Pancreas (tissue), 10 donors: ENCODE measurements around the gene GOLGA1. TPM values are rescaled to one million over a fixed set of nuclear protein-coding genes. Genes with fewer than 3 reads are reported as not detected.

Source experiments
- ATAC-seq, 4 donors: fragments of 200-7000 bp; cut with Tn5 transposase; one replicate each; pipeline versions ENCODE4 v1.8.0 to v1.9.1; 2020; ENCODE audit warnings: mild to moderate bottlenecking in 4 of 4, moderate library complexity in 4 of 4
- DNase-seq, 6 donors: peaks; one replicate each; pipeline ENCODE4 v3.0.0-alpha.2; 2020
- FAIRE-seq: peaks from 2 replicates; lab custom pipeline; 2012; peaks lifted over from hg19 to GRCh38; lab: Jason Lieb, UNC
- H3K27ac ChIP-seq, 4 donors: fragments of 200-600 bp; sonication (generic); 1 replicate in 3 of 4; 2 replicates in 1 of 4; pipeline versions ENCODE4 v1.5.0 to v1.8.0; 2020
- H3K27me3 ChIP-seq, 4 donors: fragments of 200-600 bp; one replicate each; pipeline ENCODE4 v1.8.0; 2021
- H3K36me3 ChIP-seq, 3 donors: fragments of 200-600 bp; sonication (generic) in 1 of 3; one replicate each; pipeline versions ENCODE4 v1.5.0 to v1.8.0; 2020 to 2021
- H3K4me1 ChIP-seq, 3 donors: fragments of 200-600 bp; one replicate each; pipeline ENCODE4 v1.8.0; 2021
- H3K4me3 ChIP-seq, 4 donors: fragments of 200-600 bp; sonication (generic) in 2 of 4; one replicate each; pipeline versions ENCODE4 v1.5.0 to v1.8.0; 2020 to 2021
- H3K9me3 ChIP-seq, 4 donors: fragments of 200-600 bp; one replicate each; pipeline ENCODE4 v1.8.0; 2021
- CTCF ChIP-seq, 4 donors: fragments of 200-600 bp; sonication (generic) in 3 of 4; IDR thresholded peaks; one replicate each; pipeline versions ENCODE4 v1.5.0 to v1.8.0; 2021; ENCODE audit warnings: antibody characterized with exemption in 4 of 4
- WGBS, 2 donors: extraction: QIAGEN DNeasy Blood & Tissue Kit; methylation state at CpG; one replicate each; pipeline ENCODE4 v1.1.7; 2013; 5-methylcytosine and 5-hydroxymethylcytosine counted together
- intact Hi-C, 3 donors: fragments of 100-400 bp; cut with DNase I; formaldehyde crosslinking; loops; one replicate each; pipeline versions ENCODE4 v1.11.1 to v1.14.2; 2022
- polyA plus RNA-seq, 2 donors: library from polyadenylated mRNA; stranded (reverse); fragments of 200-250 nt; gene quantifications; one replicate each; pipeline ENCODE4 v1.2.3, GENCODE V29; 2013
- total RNA-seq, 6 donors: library from RNA; stranded (reverse); fragmentation: NEBNext Ultra II Directional in 4 of 6; extraction: Animal tissue kit (Norgen Biotek cat#: 25700) in 4 of 6; gene quantifications; one replicate each; pipeline versions ENCODE4 v1.2.1 to v1.2.4, GENCODE V29; 2021 to 2023
- donor health status: healthy with polysubstance abuse.
- donor health status: DM: no; HTN: no; CAD: no; lungs with moderate emphysema.
- donor health status: DM: no; HTN: no; CAD: no.
- donor health status: control.
- donor health status: control.
- donor health status: Bipolar disorder and iron deficiency.
- donor health status: DM: yes; HTN: yes; CAD: no.
- donor health status: DM: no; HTN: no; CAD: no.
- donor health status: DM: no; HTN: no; CAD: no.
- donor health status: DM: yes; HTN: yes; CAD: no.

The GOLGA1 gene
- total and polyA plus RNA-seq, 8 donors = 9.0 to 14.7 (median 10.9) TPM

DNA sequence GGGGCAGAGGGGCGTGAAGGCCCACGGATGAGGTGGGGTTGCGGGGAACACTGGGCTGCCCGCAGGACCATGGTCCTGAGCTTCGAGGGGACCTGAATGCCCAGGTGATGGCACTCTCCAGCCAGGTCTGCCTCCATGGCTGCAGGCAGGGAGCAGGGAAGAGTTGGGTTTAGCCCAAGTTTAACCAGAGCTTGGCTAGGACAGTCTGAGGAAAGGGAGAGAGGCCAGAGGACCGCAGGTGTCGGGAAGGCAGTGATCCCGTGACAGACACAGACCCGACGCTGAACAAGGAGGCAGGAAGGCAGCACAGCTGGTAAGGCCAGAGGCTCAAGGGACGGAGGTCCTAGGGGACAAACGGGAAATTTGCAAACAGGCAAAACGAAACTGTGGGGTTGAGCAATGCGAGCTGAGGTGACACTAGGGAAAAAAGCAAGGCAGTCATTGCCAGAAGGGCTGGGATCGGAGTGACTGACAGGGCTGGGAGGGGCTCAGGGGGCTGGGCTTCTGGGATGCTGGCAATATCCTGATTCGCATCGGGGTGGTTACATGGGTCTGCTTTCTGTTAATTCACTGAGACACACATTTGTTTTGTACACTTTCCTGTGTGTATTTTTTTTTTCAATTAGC lies 53.9 kb downstream of the GOLGA1 start:
- H3K4me3 ChIP-seq = no peak overlapping the region
- intact Hi-C loops = no loop called here
- no peak for ATAC-seq
- no peak overlapping the region for H3K27ac ChIP-seq
- DNase-seq = no peak
- 86 to 91% methylated on average over 17 of the region's 17 CpGs for WGBS, 2 donors
- H3K27me3 ChIP-seq = no peaks in the 10 kb centered on the region
- H3K9me3 ChIP-seq = no peaks in the 10 kb centered on the region
- H3K36me3 ChIP-seq = peaks cover 0 to 57% (median 14%) of the 10 kb centered on the region in 3 donors
- no peak for FAIRE-seq
- no peak for TF ChIP-seq CTCF (IDR thresholded peaks at IDR 0.05)
- no peaks in the 10 kb centered on the region for H3K4me1 ChIP-seq

DNA sequence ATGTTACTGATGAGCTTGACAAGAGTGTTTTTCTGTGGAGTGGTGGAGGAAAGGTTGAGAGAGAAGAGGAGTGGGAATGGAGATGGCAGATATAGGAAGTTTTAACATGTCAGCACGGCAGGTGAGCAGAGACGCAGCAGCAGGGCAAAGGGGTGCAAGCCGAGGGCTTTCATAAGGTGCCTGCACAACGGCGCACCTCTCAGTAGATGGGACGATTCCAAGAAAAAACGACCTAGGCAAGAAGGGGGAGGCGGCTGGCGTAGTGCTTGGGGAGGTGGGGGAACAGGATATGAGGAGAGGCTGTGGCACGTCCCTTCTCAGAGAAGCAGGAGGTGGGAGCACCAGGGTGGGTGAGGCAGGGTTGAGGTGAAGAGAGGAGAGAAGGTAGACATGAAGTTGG lies 54.4 kb downstream of the GOLGA1 start:
- H3K4me3 ChIP-seq = no peak overlapping the region
- no peak for TF ChIP-seq CTCF (IDR thresholded peaks at IDR 0.05)
- H3K9me3 ChIP-seq = no peaks in the 10 kb centered on the region
- 80 to 89% methylated on average over 10 of the region's 10 CpGs for WGBS, 2 donors
- intact Hi-C loops = no loop called here
- H3K4me1 ChIP-seq = no peaks in the 10 kb centered on the region
- FAIRE-seq = no peak
- H3K36me3 ChIP-seq = peaks cover 0 to 59% (median 14%) of the 10 kb centered on the region in 3 donors
- no peak for ATAC-seq
- DNase-seq = no peak
- no peaks in the 10 kb centered on the region for H3K27me3 ChIP-seq
- no peak overlapping the region for H3K27ac ChIP-seq

DNA sequence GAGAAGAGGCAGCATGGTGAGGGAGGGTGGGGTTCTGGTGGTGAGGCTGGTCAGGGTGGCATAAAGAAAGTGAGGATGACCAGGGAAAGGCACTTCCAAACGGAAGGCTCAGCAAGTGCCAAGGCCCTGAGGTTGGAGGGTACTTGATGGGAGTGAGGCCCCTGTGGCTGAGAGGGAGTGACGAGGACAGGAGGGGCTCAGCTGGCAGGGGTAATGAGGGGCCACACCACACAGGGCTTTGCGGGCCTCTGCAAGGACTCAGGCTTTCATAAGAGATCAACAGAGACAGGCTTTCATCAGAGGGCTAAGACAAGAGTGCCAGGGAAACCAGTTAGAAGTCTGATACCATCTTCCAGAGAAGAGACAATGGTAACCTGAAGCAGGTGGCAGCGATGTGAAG lies 55.3 kb downstream of the GOLGA1 start:
- Histone ChIP-seq H3K4me3 (no peak overlapping the region), H3K4me1 (no peaks in the 10 kb centered on the region), H3K27me3 (no peaks in the 10 kb centered on the region), H3K27ac (no peak overlapping the region), H3K9me3 (no peaks in the 10 kb centered on the region), H3K36me3 (peaks cover 0 to 58% (median 14%) of the 10 kb centered on the region in 3 donors)
- no peak for DNase-seq
- intact Hi-C loops = no loop called here
- FAIRE-seq = no peak
- WGBS, 2 donors = 91 to 96% methylated on average over 4 of the region's 4 CpGs
- no peak for TF ChIP-seq CTCF (IDR thresholded peaks at IDR 0.05)
- no peak for ATAC-seq

DNA sequence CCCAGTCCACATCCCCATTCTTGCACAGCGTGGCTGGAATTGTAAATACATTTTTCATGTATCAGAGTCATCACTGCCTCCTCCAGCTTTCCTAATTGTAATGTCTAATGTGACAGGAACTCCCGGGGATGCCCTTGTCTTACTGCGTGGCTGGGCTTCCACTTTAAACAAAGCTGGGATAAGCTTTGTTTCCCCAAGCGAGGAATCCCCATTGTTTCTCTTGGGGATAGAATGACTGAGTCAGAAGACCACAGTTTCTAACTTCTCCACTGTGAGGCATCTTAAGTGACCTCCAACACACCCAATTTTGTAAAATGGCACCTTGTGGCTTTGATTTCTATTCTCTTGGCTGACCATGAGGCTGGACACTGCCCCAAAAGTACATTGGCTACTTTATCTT lies 56.5 kb downstream of the GOLGA1 start:
- DNase-seq = no peak
- ATAC-seq = no peak
- intact Hi-C loops = no loop called here
- no peak for TF ChIP-seq CTCF (IDR thresholded peaks at IDR 0.05)
- Histone ChIP-seq H3K27me3 (no peaks in the 10 kb centered on the region), H3K27ac (no peak overlapping the region), H3K36me3 (peaks cover 0 to 63% (median 4%) of the 10 kb centered on the region in 3 donors), H3K9me3 (no peaks in the 10 kb centered on the region), H3K4me3 (no peak overlapping the region), H3K4me1 (no peaks in the 10 kb centered on the region)
- no peak for FAIRE-seq
- 82 to 84% methylated on average over 4 of the region's 4 CpGs for WGBS, 2 donors

DNA sequence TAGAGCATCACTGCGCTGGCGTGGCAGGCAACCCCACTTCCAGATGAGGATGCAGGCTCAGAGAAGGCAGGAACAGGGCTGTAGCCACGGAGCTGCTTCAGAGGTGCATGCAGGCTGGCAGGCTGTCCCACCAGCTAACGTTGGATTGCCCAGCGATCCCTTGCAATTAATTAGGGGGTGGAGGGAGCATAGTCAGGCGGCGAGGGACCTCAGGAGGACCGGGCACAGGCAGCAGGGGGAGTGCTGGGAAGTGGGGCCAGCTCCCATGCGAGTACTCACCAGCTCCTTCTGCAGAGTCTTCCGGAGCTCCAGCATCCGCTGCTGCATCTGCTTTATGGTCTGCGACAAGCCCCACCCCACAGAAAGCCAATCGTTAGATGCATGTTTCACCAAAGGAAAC lies 58.7 kb downstream of the GOLGA1 start:
- no peak overlapping the region for H3K4me3 ChIP-seq
- no peak for TF ChIP-seq CTCF (IDR thresholded peaks at IDR 0.05)
- 80 to 83% methylated on average over 13 of the region's 13 CpGs for whole genome bisulfite sequencing, 2 donors
- no peak for DNase-seq
- ATAC-seq = no peak
- H3K36me3 ChIP-seq = peaks cover 0 to 48% (median 0%) of the 10 kb centered on the region in 3 donors
- intact Hi-C loops = no loop called here
- no peaks in the 10 kb centered on the region for H3K4me1 ChIP-seq
- no peak for FAIRE-seq
- no peak overlapping the region for H3K27ac ChIP-seq
- no peaks in the 10 kb centered on the region for H3K27me3 ChIP-seq
- no peaks in the 10 kb centered on the region for H3K9me3 ChIP-seq
